ENCODE results near the gene LOX. TPM values are rescaled to one million over a fixed set of nuclear protein-coding genes. Genes with fewer than 3 reads are reported as not detected.

Gene LOX
- total and polyA plus RNA-seq, 8 donors = 1.1 to 31.4 (median 5.0) TPM

DNA sequence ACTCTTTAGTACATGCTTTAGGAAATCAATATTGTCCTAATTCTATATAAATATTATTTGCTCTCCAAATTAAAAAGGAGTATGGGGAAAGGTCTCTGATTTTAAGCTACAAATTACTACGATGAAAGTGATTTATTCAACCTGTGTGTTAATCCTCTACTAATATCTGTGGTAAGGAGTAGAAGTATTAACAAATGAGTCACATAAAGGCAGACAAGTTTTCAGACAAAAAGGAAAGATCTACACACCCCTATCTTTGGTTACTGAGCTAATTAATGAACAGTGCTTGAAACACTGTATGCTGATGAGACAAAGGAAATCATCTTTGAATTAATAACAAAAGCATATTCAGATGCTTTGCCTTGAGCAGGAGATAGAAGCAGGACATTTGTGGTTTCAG, 15.9 kb downstream of the LOX start:
- H3K27ac ChIP-seq = no peak overlapping the region
- no peaks in the 10 kb centered on the region for H3K4me1 ChIP-seq
- intact Hi-C loops (cut with DNase I; ENCODE audit: low total_unique reads) = no loop called here
- no peak for DNase-seq
- WGBS, 5 donors = 63 to 83% (median 81%) methylated on average over 1 of the region's 1 CpG
- H3K27me3 ChIP-seq = no peaks in the 10 kb centered on the region
- H3K4me3 ChIP-seq = no peak overlapping the region
- H3K36me3 ChIP-seq = no peaks in the 10 kb centered on the region
- no peaks in the 10 kb centered on the region for H3K9me3 ChIP-seq
- TF ChIP-seq POLR2A (IDR thresholded peaks at IDR 0.05) = no peak

DNA sequence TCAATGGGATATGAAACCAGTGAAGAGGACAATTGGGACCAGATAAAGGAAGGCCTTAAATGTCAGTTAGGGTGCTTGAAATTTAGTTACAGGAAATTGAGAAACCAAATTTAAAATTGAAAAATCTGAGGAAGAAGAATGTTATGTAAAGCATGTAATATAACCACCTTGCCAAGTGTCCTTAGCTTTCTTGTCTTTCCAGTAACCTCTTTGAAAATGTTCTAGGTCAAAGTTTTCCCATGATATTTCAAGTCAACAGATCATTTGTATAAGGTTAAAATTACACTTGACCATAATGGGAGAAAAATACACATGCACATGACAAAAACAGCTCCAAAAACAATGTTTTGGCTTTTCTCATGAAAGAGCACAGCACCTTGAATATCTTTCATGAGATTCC, 21.1 kb downstream of the LOX start:
- no peaks in the 10 kb centered on the region for H3K27me3 ChIP-seq
- H3K36me3 ChIP-seq = no peaks in the 10 kb centered on the region
- intact Hi-C loops (cut with DNase I; ENCODE audit: low total_unique reads) = no loop called here
- no peak overlapping the region for H3K27ac ChIP-seq
- no peaks in the 10 kb centered on the region for H3K4me1 ChIP-seq
- no peak overlapping the region for H3K4me3 ChIP-seq
- TF ChIP-seq POLR2A (IDR thresholded peaks at IDR 0.05) (no peak), EP300 (IDR thresholded peaks at IDR 0.05) (no peak), POLR2AphosphoS5 (IDR thresholded peaks at IDR 0.05) (no peak)
- TF ChIP-seq, protein P1, sequence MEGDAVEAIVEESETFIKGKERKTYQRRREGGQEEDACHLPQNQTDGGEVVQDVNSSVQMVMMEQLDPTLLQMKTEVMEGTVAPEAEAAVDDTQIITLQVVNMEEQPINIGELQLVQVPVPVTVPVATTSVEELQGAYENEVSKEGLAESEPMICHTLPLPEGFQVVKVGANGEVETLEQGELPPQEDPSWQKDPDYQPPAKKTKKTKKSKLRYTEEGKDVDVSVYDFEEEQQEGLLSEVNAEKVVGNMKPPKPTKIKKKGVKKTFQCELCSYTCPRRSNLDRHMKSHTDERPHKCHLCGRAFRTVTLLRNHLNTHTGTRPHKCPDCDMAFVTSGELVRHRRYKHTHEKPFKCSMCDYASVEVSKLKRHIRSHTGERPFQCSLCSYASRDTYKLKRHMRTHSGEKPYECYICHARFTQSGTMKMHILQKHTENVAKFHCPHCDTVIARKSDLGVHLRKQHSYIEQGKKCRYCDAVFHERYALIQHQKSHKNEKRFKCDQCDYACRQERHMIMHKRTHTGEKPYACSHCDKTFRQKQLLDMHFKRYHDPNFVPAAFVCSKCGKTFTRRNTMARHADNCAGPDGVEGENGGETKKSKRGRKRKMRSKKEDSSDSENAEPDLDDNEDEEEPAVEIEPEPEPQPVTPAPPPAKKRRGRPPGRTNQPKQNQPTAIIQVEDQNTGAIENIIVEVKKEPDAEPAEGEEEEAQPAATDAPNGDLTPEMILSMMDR (IDR thresholded peaks at IDR 0.05) = no peak
- DNase-seq = no peak
- no peaks in the 10 kb centered on the region for H3K9me3 ChIP-seq

DNA sequence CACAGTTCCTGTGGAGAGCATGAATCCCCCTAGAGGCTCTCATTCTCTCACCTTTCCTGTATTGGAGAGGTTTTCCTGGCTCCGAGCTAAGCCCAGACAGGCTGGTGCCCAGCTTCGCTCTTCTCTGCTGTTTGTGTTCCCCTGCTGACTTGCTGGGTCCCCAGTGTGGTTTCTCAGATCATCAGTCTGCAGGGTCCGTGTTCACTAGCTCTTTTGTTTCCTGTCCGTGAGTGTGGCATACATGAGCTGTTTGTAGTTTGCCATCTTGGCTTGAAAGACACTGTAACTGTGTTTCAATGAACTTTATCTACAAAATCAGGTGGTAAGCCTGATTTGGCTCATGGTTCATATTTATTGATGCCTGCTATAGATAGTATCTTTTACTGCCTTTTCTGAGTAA, 23.8 kb downstream of the LOX start:
- Histone ChIP-seq H3K4me1 (no peaks in the 10 kb centered on the region), H3K36me3 (no peaks in the 10 kb centered on the region), H3K27ac (no peak overlapping the region), H3K4me3 (no peak overlapping the region), H3K27me3 (no peaks in the 10 kb centered on the region), H3K9me3 (no peaks in the 10 kb centered on the region)
- intact Hi-C loops (cut with DNase I; ENCODE audit: low total_unique reads) = no loop called here
- TF ChIP-seq POLR2A (IDR thresholded peaks at IDR 0.05) = no peak
- TF ChIP-seq EP300 (IDR thresholded peaks at IDR 0.05) = no peak
- TF ChIP-seq, protein P1 (IDR thresholded peaks at IDR 0.05) = no peak
- no peak for TF ChIP-seq POLR2AphosphoS5 (IDR thresholded peaks at IDR 0.05)
- WGBS, 5 donors = 82 to 92% (median 86%) methylated on average over 4 of the region's 4 CpGs
- DNase-seq = no peak

DNA sequence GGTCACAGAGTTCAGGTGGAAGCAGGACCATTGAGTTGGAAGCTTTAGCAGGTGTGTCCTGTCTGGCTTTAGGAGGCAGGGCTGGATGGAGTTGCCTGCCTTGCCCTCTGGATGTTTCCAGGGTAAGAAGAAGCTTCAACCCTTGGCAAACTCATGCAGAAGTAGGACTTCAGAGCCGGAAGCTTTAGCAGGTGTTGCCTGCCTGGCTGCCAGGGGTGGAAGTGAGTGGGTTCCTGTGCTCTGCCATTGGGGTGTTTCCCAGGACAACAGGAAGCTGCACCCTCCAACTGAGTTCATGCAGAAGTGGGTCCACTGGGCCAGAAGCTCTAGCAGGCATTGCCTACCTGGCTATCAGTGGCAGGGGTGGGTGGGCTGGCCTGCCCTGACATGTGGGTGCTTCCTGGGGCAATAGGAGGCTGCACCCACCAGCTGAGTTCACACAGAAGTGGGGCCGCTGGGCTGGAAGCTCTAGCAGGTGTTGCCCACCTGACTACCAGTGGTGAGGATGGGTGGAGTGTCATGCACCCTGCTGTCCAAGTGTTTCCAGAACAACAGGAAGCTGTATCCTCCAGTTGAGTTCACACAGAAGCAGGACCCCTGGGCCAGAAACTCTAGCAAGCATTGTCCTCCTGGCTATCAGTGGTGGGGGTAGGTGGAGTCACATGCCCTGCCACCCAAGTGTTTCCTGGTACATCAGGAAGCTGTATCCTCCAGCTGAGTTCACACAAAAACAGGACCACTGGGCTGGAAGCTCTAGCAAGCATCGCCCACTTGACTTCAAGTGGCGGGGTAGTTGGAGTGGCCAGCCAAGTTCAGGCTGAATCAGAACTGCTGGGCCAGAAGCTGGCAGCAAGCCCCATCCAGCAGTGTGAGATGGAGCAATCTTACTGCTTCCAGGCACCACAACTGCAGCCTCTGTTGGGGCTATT, 24.6 kb downstream of the LOX start:
- no peak for TF ChIP-seq POLR2A (IDR thresholded peaks at IDR 0.05)
- TF ChIP-seq EP300 (IDR thresholded peaks at IDR 0.05) = no peak
- TF ChIP-seq, protein P1 (IDR thresholded peaks at IDR 0.05) = no peak
- TF ChIP-seq POLR2AphosphoS5 (IDR thresholded peaks at IDR 0.05) = peak in 1 of 3 donors; percentile 7
- H3K9me3 ChIP-seq = no peaks in the 10 kb centered on the region
- DNase-seq = peak in 1 of 2 donors; percentile 5
- H3K4me3 ChIP-seq = no peak overlapping the region
- intact Hi-C loops (cut with DNase I; ENCODE audit: low total_unique reads) = no loop called here
- WGBS, 5 donors = 86 to 100% (median 92%) methylated on average over 1 to 4 of the region's 4 CpGs
- H3K27me3 ChIP-seq = no peaks in the 10 kb centered on the region
- H3K36me3 ChIP-seq = no peaks in the 10 kb centered on the region
- no peaks in the 10 kb centered on the region for H3K4me1 ChIP-seq
- no peak overlapping the region for H3K27ac ChIP-seq

DNA sequence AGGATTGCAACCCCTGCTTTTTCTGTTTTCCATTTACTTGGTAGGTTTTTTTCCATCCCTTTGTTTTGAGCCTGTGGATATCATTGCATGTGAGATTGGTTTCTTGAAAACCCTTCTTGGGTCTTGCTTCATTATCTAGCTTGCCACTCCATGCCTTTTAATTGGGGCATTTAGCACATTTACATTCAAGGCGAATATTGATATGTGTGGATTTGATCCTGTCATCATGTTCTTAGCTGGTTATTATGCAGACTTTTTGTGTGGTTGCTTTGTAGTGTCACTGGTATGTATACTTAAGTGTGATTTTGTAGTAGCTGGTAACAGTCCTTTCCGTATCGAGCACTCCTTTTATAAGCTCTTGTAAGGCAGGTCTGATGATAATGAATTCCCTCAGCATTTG, 26.5 kb downstream of the LOX start:
- TF ChIP-seq, protein P1 (IDR thresholded peaks at IDR 0.05) = no peak
- TF ChIP-seq POLR2AphosphoS5 (IDR thresholded peaks at IDR 0.05) = no peak
- no peak for TF ChIP-seq POLR2A (IDR thresholded peaks at IDR 0.05)
- no peak for TF ChIP-seq EP300 (IDR thresholded peaks at IDR 0.05)
- WGBS, 5 donors = 93 to 98% (median 98%) methylated on average over 3 of the region's 3 CpGs
- intact Hi-C loops (cut with DNase I; ENCODE audit: low total_unique reads) = no loop called here
- no peaks in the 10 kb centered on the region for H3K27me3 ChIP-seq
- no peak overlapping the region for H3K27ac ChIP-seq
- no peak overlapping the region for H3K4me3 ChIP-seq
- no peaks in the 10 kb centered on the region for H3K9me3 ChIP-seq
- H3K4me1 ChIP-seq = no peaks in the 10 kb centered on the region
- H3K36me3 ChIP-seq = no peaks in the 10 kb centered on the region
- DNase-seq = no peak
